HG02943 (cell line): ENCODE measurements around the gene ZBTB17.

Experiments
- ATAC-seq: cut with Tn5 transposase; IDR thresholded peaks from one replicate; pipeline ENCODE4 v1.9.1; 2021; ENCODE audit warnings: mild to moderate bottlenecking, low read depth, moderate library complexity; ENCODE audit not compliant: unreplicated experiment

The ZBTB17 gene

DNA sequence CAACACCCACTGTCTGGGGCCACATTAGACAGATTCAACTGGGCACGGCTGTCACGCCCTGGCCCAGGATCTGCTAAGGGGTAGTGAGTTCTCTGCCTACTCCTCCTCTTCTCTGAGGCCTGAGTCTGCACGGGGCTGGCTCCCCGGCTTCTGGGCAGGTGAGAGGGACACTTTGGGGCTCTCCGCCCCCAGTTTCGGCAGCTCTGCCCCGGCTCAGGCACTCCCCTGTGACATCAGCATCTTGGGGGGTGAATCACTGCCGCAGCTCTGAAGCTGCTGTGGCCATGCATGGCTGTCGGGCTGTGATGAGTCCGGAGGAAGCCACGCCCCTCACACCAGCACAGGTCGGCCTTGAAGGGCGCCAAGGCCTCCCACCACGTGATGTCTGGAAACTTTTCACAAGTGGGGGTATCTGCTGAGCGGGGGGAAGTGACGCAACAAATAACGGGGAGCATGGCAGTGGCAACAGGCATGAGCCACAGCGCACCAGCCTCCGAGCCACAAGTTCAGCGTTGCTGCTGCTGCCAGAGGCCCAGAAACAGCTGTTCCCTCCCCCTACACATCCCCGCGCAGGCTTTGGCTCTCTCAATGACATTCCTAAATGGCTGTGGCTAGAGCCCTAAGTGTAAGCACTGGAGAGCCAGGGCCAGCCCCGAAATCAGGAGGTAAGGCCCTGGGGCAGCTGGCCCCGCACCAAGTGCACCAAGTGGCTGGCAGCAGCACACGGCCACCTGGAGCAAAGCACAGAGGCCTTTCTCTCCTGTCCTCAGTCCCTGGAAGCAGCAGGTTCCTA lies 26.3 kb downstream of the ZBTB17 start:
- ATAC-seq: no peak

- ATAC-seq: no peak
Observed at GRCh38 chr1:15948595-15949452, 27.1 kb downstream of the ZBTB17 start.

- no peak for ATAC-seq
Observed at GRCh38 chr1:15948091-15948591, 27.8 kb downstream of the ZBTB17 start.

- no peak for ATAC-seq
Observed at GRCh38 chr1:15947382-15948090, 28.4 kb downstream of the ZBTB17 start.

DNA sequence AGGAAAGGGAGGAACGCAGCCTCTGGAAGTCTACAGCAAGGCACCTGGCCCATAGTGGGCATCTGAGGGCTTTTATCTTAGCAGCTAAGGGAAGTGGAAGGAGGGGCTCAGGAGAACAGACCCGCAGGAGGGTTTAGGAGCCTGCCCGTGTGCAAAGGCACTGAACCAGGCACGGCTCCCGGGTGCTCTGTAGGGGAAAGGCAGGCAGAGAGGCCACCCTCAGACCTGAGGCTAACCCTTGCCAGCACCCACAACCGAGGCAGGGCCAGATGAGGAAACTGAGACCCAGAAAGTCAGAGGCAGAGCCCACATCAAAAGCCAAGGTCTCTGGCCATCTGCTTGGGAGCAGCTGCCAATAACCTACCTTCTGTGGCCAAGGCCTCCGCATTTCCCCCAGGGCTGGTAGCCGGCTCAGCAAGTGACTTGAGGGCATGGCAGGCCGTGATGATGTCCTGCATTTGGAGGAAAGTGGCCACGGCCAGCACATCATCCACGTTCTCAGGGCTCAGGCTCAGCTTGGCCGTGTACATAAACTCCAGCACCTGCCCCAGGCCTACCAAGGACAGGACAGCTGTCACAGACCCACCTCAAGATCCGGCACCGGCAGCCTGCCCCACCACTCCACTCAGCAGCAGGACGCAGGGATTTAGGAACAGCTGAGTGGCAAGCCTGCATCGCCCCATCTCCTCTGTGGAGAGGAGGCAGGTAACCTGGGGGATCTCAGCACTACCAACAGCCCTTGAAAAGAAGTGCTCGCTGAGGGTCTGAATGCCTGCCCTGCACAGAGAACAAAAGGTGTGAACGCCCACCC lies 29.1 kb downstream of the ZBTB17 start:
- no peak for ATAC-seq

DNA sequence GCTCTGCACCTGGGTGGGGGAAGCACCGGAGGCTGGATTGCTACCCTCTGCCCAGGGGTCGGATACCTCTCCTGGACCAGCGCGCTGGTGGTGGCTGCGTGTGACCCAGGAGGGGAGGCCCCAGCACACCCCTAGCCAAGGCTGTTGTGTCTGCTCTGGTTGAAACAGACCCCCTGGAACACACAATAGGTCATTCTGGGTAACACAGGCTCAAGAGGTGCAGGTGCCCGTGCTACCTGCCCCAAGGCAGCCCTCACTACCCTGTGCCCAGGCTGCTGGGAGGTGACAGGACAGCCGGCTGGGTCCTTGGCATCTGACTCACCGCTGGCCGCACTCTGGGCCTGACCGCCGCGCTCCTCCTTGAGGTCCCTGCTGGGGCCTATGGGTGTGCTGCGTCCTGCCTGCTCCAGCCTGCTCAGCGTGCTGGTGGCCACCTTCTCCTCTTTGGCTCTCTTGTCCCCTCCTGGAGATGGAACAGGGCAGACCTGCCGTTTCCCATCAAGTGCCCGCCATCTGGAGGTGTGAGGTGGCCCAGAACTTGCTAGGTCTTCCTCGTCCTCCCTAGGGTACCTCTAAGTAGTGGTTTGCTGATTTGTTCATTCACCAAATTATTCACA lies 30.0 kb downstream of the ZBTB17 start:
- no peak for ATAC-seq

DNA sequence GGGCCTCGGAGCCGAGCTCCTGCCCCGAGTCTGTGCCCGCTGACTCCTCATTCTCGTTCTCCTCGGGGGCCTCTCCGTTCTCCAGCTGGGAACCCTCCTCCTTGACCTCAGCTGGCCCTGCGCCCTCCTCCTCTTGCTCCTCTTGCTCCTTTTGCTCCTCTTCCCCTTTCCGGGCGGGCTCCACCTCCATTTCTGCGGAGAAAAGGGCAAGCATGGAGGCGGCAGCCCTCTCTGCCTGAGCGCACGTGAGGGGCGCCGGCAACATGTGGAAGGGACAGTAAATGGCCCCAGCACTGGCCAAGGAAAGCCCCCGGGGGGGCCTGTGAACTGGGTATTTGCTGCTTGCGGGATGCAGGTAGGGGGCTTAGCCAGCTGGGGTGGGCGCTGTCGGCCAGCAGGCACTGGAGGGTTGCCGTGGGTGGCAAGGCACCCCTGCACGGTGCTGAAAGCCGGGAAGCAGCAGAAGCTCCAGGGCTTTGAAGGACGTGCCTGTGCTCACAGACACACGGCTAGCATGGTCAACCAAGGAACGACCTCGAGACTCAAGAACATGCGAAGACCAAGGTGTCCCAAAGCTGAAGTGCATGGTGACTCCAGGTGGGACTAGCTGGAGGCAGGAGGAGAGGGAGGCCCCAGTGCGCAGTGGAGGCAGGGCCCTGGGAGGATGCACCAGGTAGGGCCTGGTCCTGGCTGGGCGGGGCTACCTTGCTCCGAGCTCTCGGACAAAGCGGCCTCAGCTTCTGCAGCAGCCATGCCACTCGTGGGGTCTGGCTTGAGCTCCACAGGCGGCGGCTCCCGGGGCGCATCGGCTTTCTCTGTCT lies 30.7 kb downstream of the ZBTB17 start:
- ATAC-seq: no peak

- no peak for ATAC-seq
Observed at GRCh38 chr1:15944308-15945010, 31.4 kb downstream of the ZBTB17 start.

GRCh38 chr1:15943992-15944307 lies 32.0 kb downstream of the ZBTB17 start:
- no peak for ATAC-seq

- ATAC-seq: no peak
Observed at GRCh38 chr1:15943328-15943991, 32.4 kb downstream of the ZBTB17 start.

- no peak for ATAC-seq
Observed at GRCh38 chr1:15942661-15943327, 33.1 kb downstream of the ZBTB17 start.

DNA sequence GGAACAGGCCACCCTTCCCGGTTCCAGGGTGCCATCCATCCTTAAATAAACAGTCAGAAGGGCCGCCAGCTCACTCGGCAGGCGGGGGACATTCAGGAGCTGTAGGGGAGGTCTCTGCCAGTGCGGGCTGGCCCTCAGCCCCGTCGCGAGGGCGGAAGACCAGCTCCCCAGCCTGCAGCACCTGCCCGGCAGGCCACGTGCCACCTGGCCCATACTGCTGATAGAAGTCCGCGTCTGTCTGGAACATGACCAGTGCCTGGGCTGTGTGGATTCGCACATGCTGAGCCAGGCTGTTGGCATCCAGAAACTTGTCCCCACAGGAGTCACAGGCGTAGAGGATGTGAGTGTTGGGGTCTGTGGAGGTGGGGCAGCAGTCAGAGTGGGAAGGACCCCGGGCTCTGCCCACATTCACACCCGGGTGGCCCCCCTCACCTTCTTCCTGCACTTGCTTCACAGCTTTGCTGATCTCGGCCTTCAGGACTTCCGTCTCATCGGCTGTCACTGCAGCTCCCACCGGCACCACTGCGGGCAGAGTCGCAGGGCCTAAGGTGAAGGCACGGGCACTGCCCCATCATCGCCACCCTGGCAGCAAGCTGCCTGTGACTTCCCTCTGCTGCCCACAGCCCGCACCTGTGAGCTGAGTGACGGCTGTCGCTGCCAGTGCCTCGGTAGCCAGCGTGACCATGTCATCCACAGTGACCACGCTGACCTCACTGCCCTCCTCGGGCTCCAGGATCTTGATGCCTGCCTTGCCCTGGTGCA lies 33.8 kb downstream of the ZBTB17 start:
- no peak for ATAC-seq

GRCh38 chr1:15941044-15941840 lies 34.7 kb downstream of the ZBTB17 start:
- no peak for ATAC-seq

- no peak for ATAC-seq
Observed at GRCh38 chr1:15940110-15941043, 35.5 kb downstream of the ZBTB17 start.
